HG02885 (cell line): ENCODE measurements around the gene SMDT1.
"Not testable (repeated sequence)": the region's sequence is repeated elsewhere in the genome, so short reads cannot be mapped to it uniquely, and the experiment has no call there.

Experiments used
- ATAC-seq: cut with Tn5 transposase; IDR thresholded peaks from one replicate; pipeline ENCODE4 v1.9.1; 2021; ENCODE audit warnings: mild to moderate bottlenecking; ENCODE audit not compliant: unreplicated experiment, poor library complexity

Gene SMDT1

DNA sequence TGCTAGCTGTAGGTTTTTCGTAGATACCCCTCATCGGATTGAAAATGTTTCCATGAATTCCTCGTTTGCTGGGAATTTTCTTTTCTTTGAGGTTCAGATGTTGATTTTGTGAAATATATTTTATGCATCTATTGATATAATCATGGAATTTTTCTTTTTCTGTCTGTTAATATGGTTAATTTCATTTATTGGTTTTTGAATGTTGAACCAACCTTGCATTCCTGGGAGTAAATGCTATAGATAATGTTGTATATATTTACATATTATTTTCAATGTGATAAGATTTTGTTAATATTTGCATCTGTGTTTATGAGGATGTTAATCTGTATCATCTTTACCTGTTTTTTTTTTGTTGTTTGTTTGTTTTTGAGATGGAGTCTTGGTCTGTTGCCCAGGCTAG lies 21.7 kb downstream of the SMDT1 start:
- no peak for ATAC-seq

DNA sequence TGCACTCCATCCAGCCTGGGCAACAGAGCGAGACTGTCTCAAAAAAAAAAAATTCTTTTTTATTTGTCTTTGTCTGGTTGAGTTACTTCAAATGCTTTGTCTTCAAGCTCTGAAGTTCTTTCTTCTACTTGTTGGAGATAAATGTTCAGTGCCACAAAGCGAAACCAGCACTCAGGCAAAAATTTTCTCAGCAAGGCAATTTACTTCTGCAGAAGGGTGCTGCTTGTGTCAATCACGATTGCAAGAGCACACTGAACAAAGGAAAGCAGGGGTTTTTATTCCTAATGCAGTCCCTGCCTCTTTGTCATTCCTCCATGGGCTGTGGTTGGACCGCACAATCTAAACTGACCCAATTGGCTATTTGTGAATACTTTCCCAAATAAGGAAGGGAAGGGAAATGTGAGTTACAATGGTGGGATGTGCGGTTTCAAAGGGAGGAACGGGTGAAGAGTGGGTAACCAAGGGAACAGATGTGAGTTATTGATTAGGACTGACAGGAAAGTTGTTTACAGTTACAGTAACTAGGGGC lies 24.9 kb downstream of the SMDT1 start:
- not testable (repeated sequence) for ATAC-seq

DNA sequence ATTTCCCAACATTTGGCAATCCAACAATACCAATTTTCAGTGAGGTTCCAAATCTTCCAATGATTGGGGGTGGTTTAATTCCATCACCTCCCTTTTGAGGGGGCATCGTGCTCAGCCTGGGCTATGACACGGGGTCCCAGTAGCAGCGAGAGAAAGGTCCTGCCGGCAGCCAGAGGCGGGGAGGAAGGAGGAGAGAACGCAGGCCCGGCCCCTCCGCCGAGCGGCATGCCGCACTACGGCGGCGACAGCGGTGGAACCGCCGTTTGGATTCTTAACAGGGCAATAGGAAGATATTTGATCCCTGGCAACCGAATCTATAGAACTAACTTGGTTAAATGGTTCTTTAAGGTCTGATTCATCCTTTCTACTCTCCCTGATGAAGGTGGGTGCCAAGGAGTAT lies 29.3 kb downstream of the SMDT1 start:
- no peak for ATAC-seq

DNA sequence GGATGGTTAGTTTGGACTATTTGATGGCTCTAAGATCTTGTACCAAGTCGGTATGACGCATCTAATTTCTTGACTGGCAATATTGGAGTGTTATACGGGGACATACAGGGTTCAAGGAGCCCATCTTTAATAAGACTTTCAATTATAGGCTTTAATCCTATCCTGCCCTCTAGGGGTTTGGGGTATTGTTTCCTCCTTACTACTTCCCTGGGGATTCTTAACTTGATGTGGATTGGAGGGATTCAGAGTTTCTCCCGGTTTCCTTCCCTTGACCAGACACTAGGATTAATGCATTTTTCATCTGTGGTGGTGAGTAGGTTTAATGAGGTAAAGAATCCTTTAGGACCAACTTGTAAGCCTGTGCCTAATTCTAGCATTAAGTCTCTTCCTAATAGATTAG lies 32.3 kb downstream of the SMDT1 start:
- no peak for ATAC-seq

DNA sequence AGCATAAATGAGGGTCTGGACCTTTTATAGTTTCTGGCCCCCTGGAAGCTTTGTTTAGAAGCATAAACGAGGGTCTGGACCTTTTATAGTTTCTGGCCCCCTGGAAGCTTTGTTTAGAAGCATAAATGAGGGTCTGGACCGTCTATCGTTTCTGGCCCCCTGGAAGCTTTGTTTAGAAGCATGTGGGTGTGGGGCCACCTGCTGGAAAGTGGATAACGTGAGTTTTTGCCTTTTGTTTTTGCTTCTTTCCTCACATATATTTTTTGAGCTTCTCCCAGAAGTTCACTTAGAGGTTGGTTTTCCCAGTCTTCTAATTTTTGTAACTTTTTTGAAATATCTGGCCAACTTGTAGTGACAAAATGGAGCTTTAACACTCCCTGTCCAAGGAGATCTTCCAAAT lies 33.3 kb downstream of the SMDT1 start:
- not testable (repeated sequence) for ATAC-seq

DNA sequence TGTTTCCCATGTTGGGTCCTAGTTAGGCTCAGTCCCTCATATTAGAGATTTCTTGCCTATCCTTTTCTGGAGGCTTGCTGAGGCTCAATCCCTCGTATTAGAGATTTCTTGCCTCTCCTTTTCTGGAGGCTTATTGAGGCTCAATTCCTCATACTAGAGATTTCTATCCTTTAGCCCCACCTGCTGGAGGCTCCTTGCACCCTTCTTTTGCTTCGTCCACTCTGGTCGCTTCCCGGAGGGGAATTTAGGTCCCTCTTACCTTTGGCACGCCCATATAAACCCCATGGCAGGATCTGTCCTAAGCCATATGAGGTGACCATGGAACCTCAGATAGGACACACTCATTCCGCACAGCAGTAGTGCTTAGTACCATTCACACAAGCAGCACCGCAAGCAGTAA lies 35.2 kb downstream of the SMDT1 start:
- no peak for ATAC-seq

GRCh38 chr22:42115420-42115830 lies 35.9 kb downstream of the SMDT1 start:
- ATAC-seq = not testable (repeated sequence)

DNA sequence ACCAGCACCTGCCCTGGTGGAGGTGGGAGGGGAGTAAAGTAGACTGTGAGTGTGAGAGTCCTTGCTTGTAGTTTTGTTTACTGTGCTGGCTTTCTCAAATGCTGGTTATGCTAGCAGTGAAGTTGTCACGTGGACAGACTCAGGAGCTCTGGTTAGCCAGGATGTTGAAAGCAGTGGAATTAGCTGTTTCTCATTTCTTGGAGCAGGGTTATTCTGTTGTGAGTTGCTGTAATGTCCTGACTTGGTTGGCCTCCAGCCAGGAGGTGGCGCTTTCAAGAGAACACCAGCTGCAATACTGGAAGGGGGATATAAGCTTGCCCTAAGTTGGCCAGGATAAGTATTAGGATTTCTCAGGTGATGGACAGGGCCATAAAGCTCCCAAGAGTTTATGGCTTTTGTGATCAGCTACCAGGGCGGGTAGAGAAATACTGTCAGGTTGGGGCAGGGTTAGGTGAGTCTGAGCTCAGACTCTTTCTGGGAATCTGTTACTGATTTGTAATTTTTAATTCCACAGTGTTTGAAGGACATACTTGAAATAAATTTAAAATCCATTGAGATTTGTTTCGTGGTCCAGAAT lies 37.4 kb downstream of the SMDT1 start:
- no peak for ATAC-seq

GRCh38 chr22:42120231-42121021 lies 40.9 kb downstream of the SMDT1 start:
- ATAC-seq = not testable (repeated sequence)

- ATAC-seq = not testable (repeated sequence)
Measured at GRCh38 chr22:42123529-42123928, 44.0 kb downstream of the SMDT1 start.

GRCh38 chr22:42127606-42128005 lies 48.1 kb downstream of the SMDT1 start:
- no peak for ATAC-seq

GRCh38 chr22:42128007-42128406 lies 48.5 kb downstream of the SMDT1 start:
- ATAC-seq = not testable (repeated sequence)

- not testable (repeated sequence) for ATAC-seq
Measured at GRCh38 chr22:42128776-42129694, 49.5 kb downstream of the SMDT1 start.

GRCh38 chr22:42130182-42130581 lies 50.7 kb downstream of the SMDT1 start:
- ATAC-seq = not testable (repeated sequence)

- not testable (repeated sequence) for ATAC-seq
Measured at GRCh38 chr22:42130639-42131431, 51.3 kb downstream of the SMDT1 start, which contains the start of gene CYP2D6. CYP2D6 (minus strand) TSS chr22:42130810; CDS start chr22:42130791, 19 bp downstream.

GRCh38 chr22:42131562-42131961 lies 52.1 kb downstream of the SMDT1 start:
- no peak for ATAC-seq

- ATAC-seq = no peak
Measured at GRCh38 chr22:42132457-42132856, 53.0 kb downstream of the SMDT1 start.
